Fibroblast of villous mesenchyme (primary cell): Measurements from ENCODE around the gene ARRDC2. TPM values are rescaled to one million over a fixed set of nuclear protein-coding genes. Genes with fewer than 3 reads are reported as not detected.

Experiments
- DNase-seq: peaks from one replicate; pipeline ENCODE4 v3.0.0-alpha.2; 2010; ENCODE audit warnings: low read depth
- H3K4me3 ChIP-seq: 2 replicates; pipeline ENCODE4 v1.5.1; 2011; ENCODE audit warnings: low read depth, mild to moderate bottlenecking, low read length
- CTCF ChIP-seq: IDR thresholded peaks from 2 replicates; pipeline ENCODE4 v1.5.1; 2012; ENCODE audit warnings: low read depth, mild to moderate bottlenecking, low read length; ENCODE audit not compliant: insufficient read depth
- total RNA-seq: library from RNA; depleted of rRNA; stranded (reverse); fragments of >200 nt; gene quantifications from 2 replicates; pipeline ENCODE4 v1.2.3, GENCODE V29; 2012

Gene ARRDC2
- 3.5 and 3.9 TPM in 2 replicates for total RNA-seq

- DNase-seq: peak; percentile 92
- peak within 1 kb of the TSS; percentile 61 for H3K4me3 ChIP-seq
- TF ChIP-seq CTCF: no peak
These were observed at the start of gene ARRDC2 for GRCh38 chr19:18007917-18008673. Gene ARRDC2 (plus strand): TSS chr19:18008170. CDS start chr19:18008311, 141 bp downstream.

- no peak for TF ChIP-seq CTCF
- H3K4me3 ChIP-seq: no peak overlapping the region
- no peak for DNase-seq
These were observed 43.9 kb upstream of the ARRDC2 start for GRCh38 chr19:17963936-17964691.

- TF ChIP-seq CTCF: no peak
- H3K4me3 ChIP-seq: no peak overlapping the region
- no peak for DNase-seq
These were observed 42.4 kb upstream of the ARRDC2 start for GRCh38 chr19:17965370-17966128.

- H3K4me3 ChIP-seq: no peak overlapping the region
- TF ChIP-seq CTCF: no peak
- no peak for DNase-seq
These were observed 41.9 kb upstream of the ARRDC2 start for GRCh38 chr19:17966129-17966483.

GRCh38 chr19:17966550-17967256 lies 41.3 kb upstream of the ARRDC2 start, which contains the start of gene KCNN1:
Gene KCNN1 (plus strand): TSS chr19:17967107. CDS start chr19:17973889, 6,782 bp downstream.
- no peak for TF ChIP-seq CTCF

More at GRCh38 chr19:17966550-17967256, 41.3 kb upstream of the ARRDC2 start, which contains the start of gene KCNN1:
- no peak within 1 kb of the TSS for H3K4me3 ChIP-seq
- DNase-seq: no peak
